NCI-H226 (cell line): ENCODE results near the gene CCL28.
A peak's percentile ranks its signal among the peaks of the same experiment; 100 is the strongest.

ENCODE experiments used
- DNase-seq: peaks from one replicate; pipeline ENCODE4 v3.0.0-alpha.2; 2015

The CCL28 gene

DNA sequence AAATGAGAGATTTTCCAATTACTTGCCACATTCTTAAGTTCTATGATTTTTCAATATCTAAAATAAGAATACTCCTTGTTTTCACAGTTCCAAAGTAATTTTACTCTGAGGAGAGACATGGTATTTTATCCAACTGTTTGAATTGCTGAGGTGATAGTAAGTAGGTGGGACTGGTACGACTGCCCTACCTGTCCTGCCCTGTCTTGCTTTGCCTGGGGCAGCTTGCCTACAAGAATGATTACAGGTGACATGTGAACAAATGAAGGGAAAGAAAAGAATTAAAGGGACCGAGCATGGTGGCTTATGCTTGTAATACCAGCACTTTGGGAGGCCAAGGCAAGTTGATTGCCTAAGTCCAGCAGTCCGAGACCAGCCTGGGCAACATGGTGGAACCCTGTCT, 57.4 kb downstream of the CCL28 start:
- no peak for DNase-seq

DNA sequence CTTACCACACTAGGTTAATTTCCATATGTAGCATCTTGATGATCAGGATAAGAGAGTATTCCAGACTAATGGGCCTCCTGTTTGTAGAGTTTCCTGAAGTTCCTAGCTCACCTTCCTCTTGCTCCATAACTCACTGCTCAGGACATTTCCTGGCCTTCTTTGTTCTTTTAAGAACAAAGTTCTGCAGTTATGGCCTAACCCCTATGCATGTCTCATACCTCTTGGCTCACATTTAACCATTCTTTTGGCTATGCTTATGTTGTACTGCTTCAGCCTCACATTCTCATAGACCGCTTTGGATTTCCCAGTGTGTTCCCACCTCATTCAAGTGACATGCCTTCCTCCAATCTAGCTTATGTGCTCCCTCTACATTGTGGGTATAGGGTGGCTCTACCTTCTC, 58.5 kb downstream of the CCL28 start:
- DNase-seq: no peak

DNA sequence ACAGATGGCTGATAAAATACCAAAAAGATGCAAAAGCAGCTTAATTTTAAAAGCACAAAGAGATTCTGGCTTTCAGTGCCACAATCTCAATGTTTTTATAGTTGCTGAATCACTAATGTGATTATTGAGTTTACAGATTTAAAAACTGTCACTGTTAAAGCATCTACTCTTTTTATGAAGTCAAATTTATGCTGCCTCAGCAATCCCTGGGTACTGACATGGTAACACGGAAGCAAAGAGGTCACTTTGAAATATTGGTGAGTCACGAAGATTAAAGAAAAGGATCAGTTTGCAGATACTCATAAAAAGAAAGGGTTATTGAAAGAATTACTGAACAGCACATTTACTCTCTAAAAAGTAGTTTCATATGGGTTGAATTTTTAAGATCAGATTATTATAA, 59.3 kb downstream of the CCL28 start:
- DNase-seq: no peak

DNA sequence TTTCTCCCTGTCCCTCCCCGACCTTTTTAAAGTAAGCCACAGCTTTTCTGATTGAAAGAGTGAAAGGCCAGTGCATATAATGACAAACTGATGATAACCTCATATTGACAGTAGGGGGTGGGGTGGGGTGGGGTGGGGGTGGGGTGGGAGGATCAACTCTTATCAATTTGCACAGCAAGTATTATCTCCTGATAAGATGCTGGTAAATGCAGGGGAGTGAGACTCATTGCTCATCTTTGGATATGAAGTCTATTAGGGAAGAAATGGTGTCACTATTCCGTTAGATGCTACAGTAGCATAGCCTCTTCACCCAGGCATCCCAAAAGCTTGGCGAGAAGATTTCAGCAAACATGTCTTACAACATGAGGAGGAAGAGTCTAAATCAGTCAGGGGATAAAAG, 60.1 kb downstream of the CCL28 start:
- no peak for DNase-seq

DNA sequence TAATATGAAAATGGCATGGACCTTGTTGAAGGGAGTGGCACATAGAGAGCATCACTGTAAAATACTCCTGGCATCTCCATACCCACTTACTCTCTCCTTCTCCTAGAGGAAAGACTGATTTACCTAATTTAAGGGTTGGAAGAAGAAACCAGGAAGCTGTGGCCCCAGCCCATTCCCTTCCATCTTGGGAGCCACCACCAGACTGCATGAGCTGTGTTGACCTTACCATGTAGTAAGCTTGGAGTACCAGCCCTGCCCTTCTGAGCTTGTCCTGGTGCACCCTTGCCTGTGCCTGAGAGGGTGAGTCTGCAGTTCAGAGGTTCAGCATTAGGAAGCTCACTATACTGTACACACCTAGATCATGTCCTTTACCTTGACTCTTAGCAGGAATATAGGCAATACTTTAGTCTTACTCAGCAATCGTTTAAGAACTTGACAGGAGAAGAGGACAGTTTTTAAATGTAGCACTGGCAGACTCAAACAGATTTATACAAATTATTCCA, 63.3 kb downstream of the CCL28 start:
- no peak for DNase-seq

DNA sequence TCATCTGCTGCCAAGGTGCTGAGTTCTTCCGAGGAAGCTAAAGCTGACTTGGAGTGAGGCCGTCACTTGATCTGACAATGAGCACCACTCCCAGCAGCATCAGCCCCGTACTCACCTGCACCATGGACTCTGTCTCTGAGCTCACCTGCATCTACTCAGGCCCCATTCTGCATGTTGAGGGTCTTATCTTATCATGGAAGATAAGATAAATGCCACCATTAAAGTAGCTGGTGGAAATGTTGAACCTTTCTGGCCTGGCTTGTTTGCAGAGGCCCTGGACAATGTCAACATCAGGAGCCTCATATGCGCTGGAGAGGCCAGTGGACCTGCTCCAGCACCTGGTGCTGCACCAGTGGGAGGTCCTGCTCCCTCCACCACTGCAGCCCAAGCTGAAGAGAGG, 64.0 kb downstream of the CCL28 start:
- DNase-seq: no peak

DNA sequence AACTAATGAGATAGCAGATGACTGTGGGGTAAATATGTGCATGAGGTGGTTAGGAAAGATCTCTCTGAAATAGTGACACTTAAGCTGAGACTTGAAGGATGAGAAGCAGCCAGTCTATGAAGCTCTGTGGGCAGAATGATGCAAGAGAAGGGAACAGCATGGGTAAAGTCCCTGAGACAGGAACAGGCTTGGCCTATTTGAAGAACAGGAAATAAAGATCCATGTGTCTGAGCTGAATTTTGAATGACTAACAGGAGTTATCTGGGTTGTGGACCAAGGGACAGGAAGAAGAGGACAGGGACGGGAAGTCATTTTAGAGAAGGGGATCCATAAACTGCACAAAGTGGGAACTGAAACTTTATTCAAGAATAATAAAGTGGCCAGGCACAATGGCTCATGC, 73.3 kb downstream of the CCL28 start:
- DNase-seq: no peak

DNA sequence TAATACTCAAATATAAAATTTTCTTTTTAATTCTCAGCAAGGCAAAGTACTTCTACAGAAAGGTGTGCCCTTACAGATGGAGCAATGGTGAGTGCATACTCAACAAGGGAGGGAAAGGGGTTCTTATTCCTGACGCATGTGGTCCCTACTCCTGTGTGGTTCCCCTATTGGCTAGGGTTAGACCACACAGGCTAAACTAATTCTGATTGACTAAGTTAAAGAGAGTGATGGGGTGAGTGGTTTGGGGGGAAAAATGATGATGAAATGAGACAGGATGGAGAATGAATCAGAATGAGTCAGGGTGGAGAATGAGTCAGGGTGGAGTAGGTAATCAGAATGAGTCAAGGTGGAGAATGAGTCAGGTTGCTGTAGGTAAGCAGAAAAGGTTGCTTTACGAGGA, 76.0 kb downstream of the CCL28 start:
- no peak for DNase-seq

DNA sequence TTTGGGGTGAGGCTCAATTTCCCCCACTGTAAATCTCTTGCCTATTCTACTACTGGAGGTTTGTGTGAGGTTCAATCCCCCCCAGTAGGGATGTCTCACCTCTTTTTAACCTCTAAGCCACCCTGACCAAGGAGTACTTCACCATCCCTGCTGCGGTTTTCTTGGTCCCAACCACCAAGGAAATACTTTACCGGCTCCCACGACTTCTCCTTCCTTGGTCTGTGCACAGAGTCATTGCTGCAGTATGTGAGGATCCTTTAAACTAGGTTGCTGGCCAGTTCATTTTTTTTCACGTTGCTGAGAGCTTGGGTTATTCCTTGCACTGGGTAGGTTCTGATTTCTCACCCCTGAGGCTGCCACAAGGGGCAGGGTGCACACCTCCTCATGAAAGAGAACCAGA, 76.5 kb downstream of the CCL28 start:
- DNase-seq: no peak

DNA sequence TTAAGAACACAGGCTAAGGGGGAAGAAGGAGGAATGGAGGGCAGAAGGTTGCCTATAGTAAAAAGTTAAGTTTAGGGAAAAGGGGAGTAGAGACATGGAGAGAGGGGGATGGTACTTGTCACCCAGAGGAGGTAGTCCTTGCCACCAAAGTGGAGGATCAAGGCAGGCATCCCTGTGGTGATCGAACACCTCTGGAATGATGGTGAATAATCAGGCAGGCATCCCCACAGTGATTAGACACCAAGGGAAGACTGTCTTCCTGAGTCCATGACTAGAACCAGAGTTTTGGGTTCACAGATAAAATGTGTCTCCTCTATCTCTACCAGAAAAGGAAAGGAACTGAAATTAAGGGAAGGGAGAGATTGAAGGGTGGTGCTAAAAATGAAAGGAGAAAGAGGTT, 79.8 kb downstream of the CCL28 start:
- peak; percentile 9 for DNase-seq
